Neural progenitor cell (in vitro differentiated cells): ENCODE data around the gene TCERG1L. TPM values are rescaled to one million over a fixed set of nuclear protein-coding genes. Genes with fewer than 3 reads are reported as not detected.

Experiments
- DNase-seq: peaks from one replicate; pipeline ENCODE4 v3.0.0-alpha.2; 2016; ENCODE audit warnings: low spot score
- H2AFZ ChIP-seq: fragments of 200-600 bp; sonication (generic); replicated peaks from 2 replicates; pipeline ENCODE4 v1.6.1; 2016; ENCODE audit warnings: antibody characterized with exemption
- H3F3A ChIP-seq: fragments of 200-600 bp; sonication (generic); 2 replicates; pipeline ENCODE4 v1.6.1; 2016; ENCODE audit warnings: antibody characterized with exemption, low read depth
- H3K27ac ChIP-seq: fragments of 200-600 bp; sonication (generic); 2 replicates; pipeline ENCODE4 v1.5.1; 2016; ENCODE audit warnings: mild to moderate bottlenecking
- H3K27me3 ChIP-seq: fragments of 200-600 bp; sonication (generic); 2 replicates; pipeline ENCODE4 v1.6.1; 2016; ENCODE audit warnings: mild to moderate bottlenecking, moderate library complexity
- H3K36me3 ChIP-seq: fragments of 200-600 bp; sonication (generic); 2 replicates; pipeline ENCODE4 v1.5.1; 2016
- H3K4me1 ChIP-seq: fragments of 200-600 bp; sonication (generic); 2 replicates; pipeline ENCODE4 v1.6.1; 2016; ENCODE audit warnings: mixed run types
- H3K4me2 ChIP-seq: fragments of 200-600 bp; sonication (generic); 2 replicates; pipeline ENCODE4 v1.6.1; 2016
- H3K4me3 ChIP-seq: fragments of 200-600 bp; sonication (generic); 2 replicates; pipeline ENCODE4 v1.5.1; 2016
- H3K79me2 ChIP-seq: fragments of 200-600 bp; sonication (generic); 2 replicates; pipeline ENCODE4 v1.6.1; 2016; ENCODE audit warnings: low read depth
- H3K9ac ChIP-seq: fragments of 200-600 bp; sonication (generic); 2 replicates; pipeline ENCODE4 v1.6.1; 2016
- H3K9me3 ChIP-seq: fragments of 200-600 bp; sonication (generic); 2 replicates; pipeline ENCODE4 v1.5.1; 2016; ENCODE audit warnings: low read depth
- H4K20me1 ChIP-seq: fragments of 200-600 bp; sonication (generic); 2 replicates; pipeline ENCODE4 v1.6.1; 2016; ENCODE audit warnings: low read depth
- H3K27ac Mint-ChIP-seq: 3 replicates; pipeline ENCODE4 v1.8.0; 2021; ENCODE audit warnings: mixed read lengths
- H3K27me3 Mint-ChIP-seq: 2 replicates; pipeline ENCODE4 v1.8.0; 2022; ENCODE audit warnings: low read depth, mild to moderate bottlenecking, inconsistent platforms, moderate library complexity, mixed read lengths; ENCODE audit not compliant: insufficient read depth
- H3K36me3 Mint-ChIP-seq: 3 replicates; pipeline ENCODE4 v1.8.0; 2021; ENCODE audit warnings: mixed read lengths
- H3K4me1 Mint-ChIP-seq: 3 replicates; pipeline ENCODE4 v1.8.0; 2021; ENCODE audit warnings: mixed read lengths
- H3K4me3 Mint-ChIP-seq: 3 replicates; pipeline ENCODE4 v1.8.0; 2021; ENCODE audit warnings: mild to moderate bottlenecking, moderate library complexity, mixed read lengths
- H3K9me3 Mint-ChIP-seq: 3 replicates; pipeline ENCODE4 v1.8.0; 2020; ENCODE audit warnings: mixed read lengths
- EZH2 ChIP-seq: fragments of 200-600 bp; sonication (generic); IDR thresholded peaks from 2 replicates; pipeline ENCODE4 v1.6.1; 2017; ENCODE audit warnings: antibody characterized with exemption, mild to moderate bottlenecking, moderate library complexity
- EZH2phosphoT487 ChIP-seq: fragments of 200-600 bp; sonication (generic); IDR thresholded peaks from 2 replicates; pipeline ENCODE4 v1.6.1; 2017; ENCODE audit warnings: antibody characterized with exemption
- total RNA-seq: library from RNA; depleted of rRNA; stranded (reverse); fragments of >200 nt; gene quantifications from 2 replicates; pipeline ENCODE4 v1.2.3, GENCODE V29; 2015; ENCODE audit warnings: low replicate concordance
- TF ChIP-seq, protein P1 (sequence below): fragments of 200-600 bp; sonication (generic); IDR thresholded peaks from 2 replicates; pipeline ENCODE4 v1.5.1; 2017; ENCODE audit warnings: antibody characterized with exemption, mild to moderate bottlenecking

TCERG1L gene
- total RNA-seq, 1 donor from 2014 or later = 1.8 TPM

DNA sequence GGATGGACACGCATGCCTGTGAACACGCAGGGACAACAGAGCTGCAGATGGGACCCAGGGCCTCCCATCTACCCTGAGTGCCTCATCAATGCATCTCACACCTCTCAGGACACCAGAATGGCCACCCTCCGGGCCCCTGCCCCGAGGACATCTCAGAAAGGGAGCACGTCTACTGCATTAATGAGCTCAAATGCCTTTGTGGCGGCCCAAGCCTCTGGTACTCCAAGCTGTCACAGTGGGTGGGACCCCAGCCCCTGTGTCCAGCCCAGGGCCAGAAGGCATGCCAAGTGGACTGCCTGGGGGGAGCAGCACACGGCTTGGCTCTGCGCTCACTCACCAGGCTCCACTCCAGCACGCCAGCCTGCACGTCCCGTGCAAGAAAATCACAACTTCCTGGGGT is 52.0 kb downstream of the TCERG1L start:
- H3K4me2 ChIP-seq = no peak overlapping the region
- no peaks in the 10 kb centered on the region for H3K9me3 Mint-ChIP-seq
- no peaks in the 10 kb centered on the region for H3F3A ChIP-seq
- DNase-seq = no peak
- H3K27ac Mint-ChIP-seq = no peak overlapping the region
- H3K79me2 ChIP-seq = no peaks in the 10 kb centered on the region
- no peak overlapping the region for H2AFZ ChIP-seq
- H3K4me3 Mint-ChIP-seq = no peak overlapping the region
- H3K36me3 Mint-ChIP-seq = no peaks in the 10 kb centered on the region
- H3K27me3 ChIP-seq = no peaks in the 10 kb centered on the region
- no peak overlapping the region for H3K9ac ChIP-seq
- H3K9me3 ChIP-seq = no peaks in the 10 kb centered on the region
- H3K27me3 Mint-ChIP-seq = peaks cover 5% of the 10 kb centered on the region
- H3K4me3 ChIP-seq = no peak overlapping the region
- H3K4me1 Mint-ChIP-seq = no peaks in the 10 kb centered on the region
- H3K36me3 ChIP-seq = no peaks in the 10 kb centered on the region
- H3K27ac ChIP-seq = no peak overlapping the region
- no peaks in the 10 kb centered on the region for H4K20me1 ChIP-seq
- TF ChIP-seq EZH2phosphoT487 (no peak), EZH2 (no peak)
- TF ChIP-seq, protein P1, sequence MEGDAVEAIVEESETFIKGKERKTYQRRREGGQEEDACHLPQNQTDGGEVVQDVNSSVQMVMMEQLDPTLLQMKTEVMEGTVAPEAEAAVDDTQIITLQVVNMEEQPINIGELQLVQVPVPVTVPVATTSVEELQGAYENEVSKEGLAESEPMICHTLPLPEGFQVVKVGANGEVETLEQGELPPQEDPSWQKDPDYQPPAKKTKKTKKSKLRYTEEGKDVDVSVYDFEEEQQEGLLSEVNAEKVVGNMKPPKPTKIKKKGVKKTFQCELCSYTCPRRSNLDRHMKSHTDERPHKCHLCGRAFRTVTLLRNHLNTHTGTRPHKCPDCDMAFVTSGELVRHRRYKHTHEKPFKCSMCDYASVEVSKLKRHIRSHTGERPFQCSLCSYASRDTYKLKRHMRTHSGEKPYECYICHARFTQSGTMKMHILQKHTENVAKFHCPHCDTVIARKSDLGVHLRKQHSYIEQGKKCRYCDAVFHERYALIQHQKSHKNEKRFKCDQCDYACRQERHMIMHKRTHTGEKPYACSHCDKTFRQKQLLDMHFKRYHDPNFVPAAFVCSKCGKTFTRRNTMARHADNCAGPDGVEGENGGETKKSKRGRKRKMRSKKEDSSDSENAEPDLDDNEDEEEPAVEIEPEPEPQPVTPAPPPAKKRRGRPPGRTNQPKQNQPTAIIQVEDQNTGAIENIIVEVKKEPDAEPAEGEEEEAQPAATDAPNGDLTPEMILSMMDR = no peak
- H3K4me1 ChIP-seq = no peaks in the 10 kb centered on the region

GRCh38 chr10:131258256-131258655 is 53.3 kb downstream of the TCERG1L start:
- no peaks in the 10 kb centered on the region for H4K20me1 ChIP-seq
- no peaks in the 10 kb centered on the region for H3K4me1 Mint-ChIP-seq

GRCh38 chr10:131257027-131257426 is 54.5 kb downstream of the TCERG1L start:
- no peaks in the 10 kb centered on the region for H3K36me3 Mint-ChIP-seq
- H3K27me3 Mint-ChIP-seq = peaks cover 7% of the 10 kb centered on the region
- no peaks in the 10 kb centered on the region for H3K9me3 ChIP-seq
- no peaks in the 10 kb centered on the region for H4K20me1 ChIP-seq
- H3K79me2 ChIP-seq = no peaks in the 10 kb centered on the region
- no peaks in the 10 kb centered on the region for H3K36me3 ChIP-seq
- TF ChIP-seq EZH2 (no peak), EZH2phosphoT487 (no peak)
- TF ChIP-seq, protein P1 = no peak
- H3K4me3 Mint-ChIP-seq = no peak overlapping the region
- H3K4me1 Mint-ChIP-seq = no peaks in the 10 kb centered on the region
- no peak overlapping the region for H3K27ac ChIP-seq
- H3K4me1 ChIP-seq = no peaks in the 10 kb centered on the region
- H3K27me3 ChIP-seq = no peaks in the 10 kb centered on the region
- no peak overlapping the region for H3K4me2 ChIP-seq
- H3K9ac ChIP-seq = no peak overlapping the region
- DNase-seq = no peak
- no peak overlapping the region for H3K4me3 ChIP-seq
- no peak overlapping the region for H2AFZ ChIP-seq
- H3F3A ChIP-seq = no peaks in the 10 kb centered on the region
- H3K9me3 Mint-ChIP-seq = no peaks in the 10 kb centered on the region
- H3K27ac Mint-ChIP-seq = no peak overlapping the region

More at GRCh38 chr10:131258256-131258655, 53.3 kb downstream of the TCERG1L start:
- Histone ChIP-seq H3K79me2 (no peaks in the 10 kb centered on the region), H2AFZ (no peak overlapping the region), H3K9me3 (no peaks in the 10 kb centered on the region), H3K27ac (no peak overlapping the region), H3K4me2 (no peak overlapping the region), H3F3A (no peaks in the 10 kb centered on the region), H3K4me1 (no peaks in the 10 kb centered on the region), H3K4me3 (no peak overlapping the region), H3K27me3 (no peaks in the 10 kb centered on the region), H3K9ac (no peak overlapping the region), H3K36me3 (no peaks in the 10 kb centered on the region)
- TF ChIP-seq EZH2phosphoT487 (no peak), EZH2 (no peak)
- TF ChIP-seq, protein P1 = no peak
- Mint-ChIP-seq H3K9me3 (no peaks in the 10 kb centered on the region), H3K4me3 (no peak overlapping the region), H3K36me3 (no peaks in the 10 kb centered on the region), H3K27me3 (peaks cover 4% of the 10 kb centered on the region), H3K27ac (no peak overlapping the region)
- DNase-seq = no peak
